Epidermal melanocyte (primary cell): Measurements from ENCODE around the gene BLTP3B.

Experiments
- DNase-seq: peaks from one replicate; pipeline ENCODE4 v3.0.0; 2011; ENCODE audit warnings: low spot score; ENCODE audit not compliant: insufficient read length

Gene BLTP3B

DNA sequence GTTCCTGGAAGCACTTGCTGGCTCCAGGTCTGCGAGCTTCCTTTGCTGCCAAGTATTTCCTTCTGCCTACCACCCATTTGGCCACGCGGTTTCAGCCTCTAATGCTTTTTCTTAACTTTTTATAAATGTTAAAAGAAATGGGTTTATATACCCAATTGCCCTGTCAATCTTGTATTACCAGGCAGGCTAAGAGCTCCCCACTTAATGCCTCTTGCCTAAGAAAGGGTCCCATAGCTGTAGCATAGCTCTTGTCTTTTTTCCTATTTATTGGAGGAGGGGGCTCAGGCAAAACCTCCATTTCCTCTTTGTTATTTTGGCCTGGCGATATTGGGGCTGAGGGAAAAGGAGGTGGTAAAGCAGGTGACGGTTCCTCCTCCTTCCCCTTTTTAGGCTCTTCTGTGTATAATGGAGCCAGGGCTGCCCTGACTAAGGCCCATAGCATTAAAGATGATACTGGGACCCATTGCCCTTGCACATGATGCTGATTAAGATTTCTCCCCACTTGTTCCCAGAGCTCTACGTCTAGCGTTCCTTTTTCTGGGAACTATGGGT is 21.6 kb upstream of the BLTP3B start:
- no peak for DNase-seq

DNA sequence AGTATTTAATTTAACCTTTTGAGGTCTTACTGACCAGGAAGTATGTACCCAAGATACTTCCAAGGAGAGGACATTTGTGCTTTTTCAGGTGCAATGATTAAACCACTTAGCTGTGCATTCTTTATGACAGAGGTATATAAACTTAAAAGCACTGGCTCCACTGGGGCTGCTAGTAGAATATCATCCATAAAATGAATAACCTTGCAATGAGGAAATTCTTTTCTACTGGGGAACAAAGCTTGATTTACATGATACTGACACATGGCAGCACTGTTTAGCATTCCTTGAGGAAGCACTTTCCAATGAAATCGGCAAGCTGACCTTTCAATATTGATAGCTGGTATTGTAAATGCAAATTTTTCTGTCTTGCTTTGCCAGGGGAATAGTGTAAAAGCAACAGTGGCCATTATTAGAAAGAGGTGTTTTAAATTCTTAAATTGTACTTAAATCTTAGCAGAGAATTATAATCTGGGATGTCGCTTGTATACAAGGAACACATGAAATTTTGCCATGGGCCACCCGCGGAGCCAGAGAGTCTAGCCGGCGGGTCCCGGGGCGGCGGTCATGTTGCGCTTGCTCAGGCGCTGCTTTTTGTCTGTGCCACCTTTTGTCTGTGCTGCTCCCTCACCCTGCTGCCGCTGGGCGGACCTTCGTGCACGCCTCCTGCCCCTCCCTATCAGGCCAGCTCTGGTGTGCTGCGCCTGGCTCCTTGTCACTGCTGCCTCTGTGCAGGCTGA is 20.9 kb upstream of the BLTP3B start:
- peak; percentile 71 for DNase-seq

GRCh38 chr12:100159391-100160104 is 16.9 kb upstream of the BLTP3B start:
- DNase-seq: no peak

DNA sequence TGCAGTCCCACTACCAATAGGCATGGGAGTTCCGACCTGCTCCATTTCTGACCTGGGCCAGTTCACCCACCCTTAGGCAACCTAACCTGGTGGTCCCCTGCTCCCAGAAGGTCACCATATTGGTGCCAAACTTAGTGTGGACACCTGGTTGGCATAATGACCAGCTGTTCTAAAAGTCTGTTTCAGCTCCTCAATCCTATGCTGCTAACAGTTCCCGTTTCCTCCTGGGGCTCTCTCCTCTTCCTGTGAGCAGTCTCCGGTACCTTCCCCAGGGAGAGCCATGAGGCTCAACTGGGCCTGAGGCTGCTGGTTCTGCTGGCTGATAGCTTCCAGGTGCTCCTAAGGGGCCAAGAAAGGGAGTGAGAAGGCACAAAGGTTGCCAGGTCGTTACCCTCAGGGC is 15.9 kb upstream of the BLTP3B start:
- DNase-seq: no peak

DNA sequence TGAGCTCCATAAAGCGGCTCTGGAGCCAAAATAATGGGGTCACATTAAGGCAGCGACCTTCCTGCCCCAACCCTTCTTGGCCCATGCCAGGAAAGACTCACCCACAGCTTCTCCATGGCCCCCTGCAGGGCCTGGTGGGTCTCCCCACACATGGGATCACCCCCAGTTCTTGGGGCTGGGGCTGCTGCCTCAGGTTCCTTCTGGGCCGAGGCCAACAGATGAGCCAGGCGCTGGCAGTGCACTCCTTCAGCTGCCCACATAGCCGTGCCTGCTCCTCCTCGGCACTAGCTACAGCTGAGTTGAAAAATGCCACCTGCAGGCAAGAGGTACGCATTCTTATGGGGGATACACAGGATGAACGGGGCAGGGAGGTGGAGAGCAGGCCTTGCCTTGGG is 14.8 kb upstream of the BLTP3B start:
- no peak for DNase-seq

DNA sequence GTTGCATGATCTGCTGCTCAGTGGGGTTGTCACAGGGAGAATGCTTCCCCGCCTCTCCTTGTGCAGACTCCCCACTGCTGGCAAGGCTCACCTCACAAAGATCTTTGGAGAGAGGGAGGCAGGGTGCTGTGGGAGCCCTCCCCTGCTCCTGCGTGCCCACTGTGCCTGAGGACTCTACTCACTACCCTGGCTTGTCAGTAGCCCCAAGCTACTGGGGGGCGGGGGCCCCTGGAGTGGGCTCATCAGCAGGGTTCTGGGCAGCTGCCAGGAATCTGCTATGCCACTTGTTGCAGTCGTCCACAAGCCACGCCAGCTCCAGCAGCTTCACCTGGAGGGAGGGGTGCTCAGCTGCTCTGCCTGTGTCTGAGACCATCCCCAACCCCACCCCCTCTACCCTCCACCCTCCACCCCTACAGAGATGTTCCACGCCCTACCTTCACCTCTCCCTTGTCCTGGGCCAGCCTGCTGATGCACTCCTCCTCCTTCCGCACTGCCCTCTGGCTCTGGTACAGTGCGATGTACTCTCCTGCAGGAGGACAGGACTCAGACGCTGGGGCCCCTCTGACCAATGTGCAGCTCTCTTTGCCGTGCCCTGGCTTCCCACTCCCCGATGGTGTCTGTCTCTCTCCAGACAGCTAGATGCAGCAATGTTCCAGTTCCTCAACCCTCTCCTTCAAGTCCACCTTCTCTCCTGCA is 14.2 kb upstream of the BLTP3B start:
- DNase-seq: no peak

DNA sequence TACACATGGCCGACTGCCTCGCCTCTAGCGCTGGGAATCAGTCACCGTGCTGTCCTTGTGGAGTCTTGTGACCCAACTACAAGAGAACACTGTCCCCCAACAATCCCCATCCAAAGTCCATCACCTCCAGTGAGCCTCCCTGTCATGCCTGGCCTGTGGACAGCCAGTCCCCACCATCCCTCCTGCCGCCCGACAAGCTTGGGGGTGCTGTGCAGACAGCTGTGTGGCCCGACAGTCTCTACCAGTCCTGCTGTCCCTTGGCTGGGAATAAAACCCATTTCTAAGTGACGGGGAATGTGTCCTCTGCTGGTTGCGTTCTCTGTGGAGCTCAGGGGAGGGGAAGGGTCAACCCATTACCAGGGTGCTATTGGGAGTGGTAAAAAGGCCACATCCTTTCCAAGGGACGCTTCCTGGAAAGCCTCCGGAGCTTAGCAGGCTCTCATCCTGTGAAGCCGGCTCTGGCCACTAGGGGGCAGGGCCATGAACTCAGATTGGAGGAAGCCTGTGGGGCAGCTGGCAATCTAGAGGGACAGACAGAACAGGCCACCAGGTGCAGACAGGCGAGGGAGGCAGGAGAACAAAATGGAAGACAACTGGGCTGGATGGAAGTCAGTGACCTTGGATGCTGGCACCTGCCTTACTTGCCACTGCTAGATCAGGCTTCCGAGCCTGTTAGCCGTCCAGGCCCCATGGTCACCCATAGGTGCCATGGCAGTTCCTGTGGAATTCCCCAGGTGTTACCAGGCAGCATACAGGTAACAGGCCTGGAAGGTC is 12.0 kb upstream of the BLTP3B start:
- peak; percentile 27 for DNase-seq

- no peak for DNase-seq
Measured at GRCh38 chr12:100153131-100153530, 10.5 kb upstream of the BLTP3B start.

DNA sequence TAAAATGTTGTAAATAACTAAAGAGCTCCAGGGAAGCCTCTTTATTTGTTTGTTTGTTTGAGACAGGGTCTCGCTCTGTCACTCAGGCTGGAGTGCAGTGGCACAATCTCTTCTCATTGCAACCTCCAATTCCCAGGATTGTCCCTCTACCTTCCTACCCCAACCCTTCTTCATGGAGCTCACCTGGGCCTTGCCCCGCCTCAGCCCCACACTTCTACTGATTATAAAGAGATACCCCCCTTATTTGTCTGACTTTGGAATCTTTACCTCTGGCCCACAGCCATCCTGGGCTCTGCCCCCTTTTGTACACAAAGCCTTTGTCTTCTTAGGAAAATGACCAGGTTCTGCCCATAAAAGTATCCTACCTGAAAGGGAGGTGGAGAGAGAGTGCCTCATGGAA is 9.1 kb upstream of the BLTP3B start:
- DNase-seq: no peak

GRCh38 chr12:100146252-100146651 is 3.6 kb upstream of the BLTP3B start:
- no peak for DNase-seq

GRCh38 chr12:100145643-100146042 is 3.0 kb upstream of the BLTP3B start:
- no peak for DNase-seq

DNA sequence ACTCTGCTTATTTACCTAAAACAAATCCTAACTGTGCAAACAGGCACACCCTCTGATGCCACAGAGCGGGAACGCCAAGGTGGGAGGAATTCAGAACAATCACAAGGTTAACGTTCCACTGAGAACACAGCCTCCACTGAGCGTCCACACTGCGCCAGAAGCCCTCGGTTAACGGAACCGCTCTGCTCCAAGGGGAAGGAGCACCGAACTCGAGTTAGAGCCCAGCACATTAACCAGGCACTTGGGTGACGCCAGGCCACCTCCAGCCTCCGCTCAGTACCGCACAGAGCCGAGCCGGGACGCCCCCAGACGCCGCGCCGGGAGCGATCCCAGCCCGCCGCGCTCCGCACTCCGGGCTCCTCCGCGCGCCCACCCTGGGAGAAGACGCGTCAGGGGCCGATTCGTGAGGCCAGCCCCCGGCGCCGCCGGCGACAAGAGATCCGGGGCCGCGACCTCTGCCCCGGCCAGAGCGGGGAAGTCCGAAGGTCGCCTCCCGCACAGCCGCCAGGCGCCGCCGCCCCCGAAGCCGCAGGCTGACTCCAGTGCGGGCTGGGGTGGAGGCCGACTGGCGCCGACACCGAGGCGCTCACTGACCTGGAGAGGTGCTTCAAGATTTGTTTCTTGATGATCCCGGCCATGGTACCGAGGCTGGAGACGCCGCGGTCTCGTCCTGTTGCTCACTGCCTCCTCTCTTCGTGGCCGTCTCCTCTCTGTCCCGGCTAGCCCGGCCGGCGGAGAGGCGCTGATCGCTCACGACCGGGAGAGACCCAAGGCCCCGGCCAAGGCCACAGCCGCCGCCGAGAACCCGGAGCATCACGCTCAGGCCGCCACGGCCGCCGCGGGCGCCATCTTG is 450 bp downstream of the BLTP3B start:
- no peak for DNase-seq

DNA sequence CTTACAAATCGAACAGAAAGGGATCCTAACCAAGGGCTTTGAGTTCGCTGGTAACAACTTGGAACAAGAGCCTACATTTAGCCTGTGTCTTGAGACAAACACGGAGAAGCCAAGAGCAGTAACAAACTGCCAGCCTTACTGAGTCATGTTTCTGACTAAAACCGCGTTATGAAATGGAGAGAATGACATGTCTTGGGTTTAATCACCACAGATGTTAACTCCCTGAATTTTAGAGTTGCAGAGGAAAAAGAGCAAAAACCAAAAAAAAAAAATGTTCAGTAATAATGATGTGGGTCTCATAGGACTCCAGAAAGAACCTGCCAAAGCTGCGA is 1.0 kb downstream of the BLTP3B start:
- no peak for DNase-seq

GRCh38 chr12:100138803-100139098 is 3.9 kb downstream of the BLTP3B start:
- DNase-seq: no peak

- DNase-seq: no peak
Measured at GRCh38 chr12:100138048-100138802, 4.4 kb downstream of the BLTP3B start.

GRCh38 chr12:100133200-100133599 is 9.5 kb downstream of the BLTP3B start:
- DNase-seq: no peak

GRCh38 chr12:100128512-100128908 is 14.2 kb downstream of the BLTP3B start:
- DNase-seq: no peak

- no peak for DNase-seq
Measured at GRCh38 chr12:100127766-100128511, 14.7 kb downstream of the BLTP3B start.

DNA sequence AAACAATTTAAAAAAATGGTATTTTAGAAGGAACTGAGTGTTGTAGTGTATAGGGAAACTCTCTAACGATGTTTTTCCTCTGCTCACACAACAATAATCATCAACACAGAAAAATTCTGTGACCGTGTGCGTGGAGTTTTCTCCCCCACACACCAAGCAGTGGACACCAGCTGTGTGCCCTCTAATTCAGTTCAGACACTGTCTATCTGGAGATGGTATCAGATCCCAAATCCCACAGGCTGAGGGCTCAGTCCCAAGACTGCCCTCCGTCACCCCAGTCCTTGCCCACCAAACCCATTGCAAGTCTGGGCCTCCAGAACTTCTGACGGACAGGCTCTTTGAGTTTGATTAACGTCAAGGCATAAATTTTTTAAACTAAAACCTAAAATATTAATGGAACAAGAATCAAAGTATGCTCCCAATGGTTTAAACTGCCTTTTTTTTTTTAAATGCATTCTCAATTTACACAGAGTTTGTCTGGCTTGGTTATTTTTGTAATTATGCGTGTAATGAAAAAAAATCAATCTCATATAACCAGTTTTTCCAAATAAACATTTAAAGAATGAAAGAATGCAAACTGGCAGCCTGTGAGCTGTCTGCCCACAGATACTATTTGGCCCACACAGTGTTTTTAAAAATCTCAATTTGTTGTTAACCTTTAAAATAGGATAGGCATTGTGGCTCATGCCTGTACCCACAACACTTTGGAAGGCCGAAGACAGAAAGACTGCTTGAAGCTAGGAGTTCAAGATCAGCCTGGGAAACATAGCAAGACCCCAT is 19.2 kb downstream of the BLTP3B start:
- no peak for DNase-seq
